Urothelium cell line (cell line): ENCODE data around the gene ADIPOR1.
"Not testable (repeated sequence)": the region's sequence is repeated elsewhere in the genome, so short reads cannot be mapped to it uniquely, and the experiment has no call there.

Source experiments
- DNase-seq: peaks from one replicate; pipeline ENCODE4 v3.0.0; 2011; ENCODE audit warnings: low spot score, mixed read lengths
- FAIRE-seq: peaks from 2 replicates; lab custom pipeline; 2011; peaks lifted over from hg19 to GRCh38; lab: Jason Lieb, UNC

The ADIPOR1 gene

DNA sequence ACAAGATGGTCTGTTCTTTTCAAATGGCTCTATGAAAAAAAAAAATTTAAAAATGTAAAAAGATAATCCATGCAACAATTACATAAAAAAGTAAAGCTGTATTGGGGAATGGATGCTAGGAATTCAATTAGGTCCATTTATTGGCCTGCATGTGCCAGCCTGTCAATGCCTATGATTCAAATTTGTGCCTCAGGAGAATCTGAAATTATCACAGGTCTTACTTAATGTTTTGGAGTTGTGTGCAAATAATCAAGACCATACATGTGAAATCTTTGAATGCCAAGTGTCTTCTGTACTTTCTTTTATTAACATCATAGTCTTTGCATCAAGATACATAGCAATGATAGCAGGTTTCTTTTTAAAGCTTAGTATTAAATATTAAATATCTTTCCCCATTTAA lies 17.6 kb downstream of the ADIPOR1 start:
- FAIRE-seq, result no peak
- DNase-seq, result no peak

DNA sequence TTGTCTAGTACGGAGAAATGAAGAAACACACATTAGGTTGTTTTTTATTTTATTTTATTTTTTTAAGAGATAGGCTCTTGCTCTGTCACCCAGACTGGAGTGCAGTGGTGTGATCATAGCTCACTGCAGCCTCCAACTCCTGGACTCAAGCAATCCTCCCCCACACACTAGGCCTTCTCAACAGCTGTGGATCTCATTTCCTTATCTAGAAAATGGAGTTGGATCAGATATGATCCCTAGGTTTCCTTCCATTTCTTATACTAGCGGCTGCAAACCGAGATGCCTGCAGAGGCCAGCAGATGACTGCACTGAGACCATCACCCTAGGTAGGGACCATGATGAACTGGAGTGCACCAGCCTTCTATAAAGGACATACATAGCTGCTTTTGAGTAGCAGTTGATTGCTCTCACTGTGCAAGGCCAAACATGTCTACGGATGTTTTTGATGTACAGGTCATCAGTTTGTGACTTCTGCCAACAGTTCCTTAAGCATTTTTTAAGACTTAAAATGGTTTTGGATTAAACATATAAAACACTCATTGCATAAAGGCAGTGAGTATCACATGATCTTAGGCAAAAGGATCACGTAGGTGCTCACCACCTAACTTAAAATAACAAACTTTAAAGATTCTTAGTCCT lies 19.7 kb downstream of the ADIPOR1 start:
- no peak for FAIRE-seq
- no peak for DNase-seq

DNA sequence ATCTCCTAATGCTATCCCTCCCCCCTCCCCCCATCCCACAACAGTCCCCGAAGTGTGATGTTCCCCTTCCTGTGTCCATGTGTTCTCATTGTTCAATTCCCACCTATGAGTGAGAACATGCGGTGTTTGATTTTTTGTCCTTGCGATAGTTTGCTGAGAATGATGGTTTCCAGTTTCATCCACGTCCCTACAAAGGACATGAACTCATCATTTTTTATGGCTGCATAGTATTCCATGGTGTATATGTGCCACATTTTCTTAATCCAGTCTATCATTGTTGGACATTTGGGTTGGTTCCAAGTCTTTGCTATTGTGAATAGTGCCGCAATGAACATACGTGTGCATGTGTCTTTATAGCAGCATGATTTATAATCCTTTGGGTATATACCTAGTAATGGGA lies 21.7 kb downstream of the ADIPOR1 start:
- not testable (repeated sequence) for DNase-seq, FAIRE-seq

DNA sequence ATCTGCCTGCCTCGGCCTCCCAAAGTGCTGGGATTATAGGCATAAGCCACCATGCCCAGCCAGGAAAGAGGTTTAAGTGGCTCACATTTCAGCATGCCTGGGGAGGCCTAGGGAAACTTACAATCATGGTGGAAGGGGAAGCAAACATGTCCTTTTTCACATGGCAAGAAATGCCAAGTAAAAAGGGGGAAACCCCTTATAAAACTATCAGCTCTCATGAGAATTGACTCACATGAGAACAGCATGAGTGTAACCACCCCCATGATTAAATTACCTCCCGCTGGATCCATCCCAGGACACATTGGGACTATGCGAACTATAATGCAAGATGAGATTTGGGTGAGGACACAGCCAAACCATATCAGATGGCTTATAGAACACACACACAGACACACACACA lies 22.3 kb downstream of the ADIPOR1 start:
- no peak for DNase-seq
- FAIRE-seq, result no peak

DNA sequence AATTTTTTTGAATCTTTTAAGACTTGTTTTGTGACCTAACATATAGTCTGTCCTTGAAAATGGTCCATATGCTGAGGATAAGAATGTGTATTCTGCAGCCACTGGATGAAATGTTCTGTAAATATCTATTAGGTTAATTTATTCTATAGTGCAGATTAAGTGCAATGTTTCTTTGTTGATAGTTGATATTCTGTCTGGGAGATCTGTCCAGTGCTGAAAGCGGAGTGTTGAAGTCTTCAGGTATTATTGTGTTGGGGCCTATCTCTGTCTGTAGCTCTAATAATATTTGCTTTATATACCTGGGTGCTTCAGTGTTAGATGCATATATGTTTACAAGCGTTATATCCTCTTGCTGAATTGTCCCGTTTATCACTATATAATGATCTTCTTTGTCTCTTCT lies 23.4 kb downstream of the ADIPOR1 start:
- no peak for DNase-seq
- FAIRE-seq, result no peak

DNA sequence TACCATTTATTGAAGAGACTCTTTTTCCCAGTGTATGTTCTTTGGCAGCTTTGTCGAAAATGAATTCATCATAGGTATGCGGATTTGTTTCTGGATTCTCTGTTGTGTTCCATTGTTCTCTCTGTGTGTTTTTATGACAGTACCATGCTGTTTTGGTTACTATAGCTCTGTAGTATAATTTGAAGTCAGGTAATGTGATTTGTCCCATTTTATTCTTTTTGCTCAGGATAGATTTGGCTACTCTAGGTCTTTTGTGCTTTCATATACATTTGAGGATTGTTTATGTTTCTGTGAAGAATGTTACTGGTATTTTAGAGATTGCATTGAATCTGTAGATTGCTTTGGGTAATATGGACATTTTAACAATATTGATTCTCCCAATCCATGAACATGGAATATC lies 25.6 kb downstream of the ADIPOR1 start:
- FAIRE-seq (no peak), DNase-seq (no peak)

DNA sequence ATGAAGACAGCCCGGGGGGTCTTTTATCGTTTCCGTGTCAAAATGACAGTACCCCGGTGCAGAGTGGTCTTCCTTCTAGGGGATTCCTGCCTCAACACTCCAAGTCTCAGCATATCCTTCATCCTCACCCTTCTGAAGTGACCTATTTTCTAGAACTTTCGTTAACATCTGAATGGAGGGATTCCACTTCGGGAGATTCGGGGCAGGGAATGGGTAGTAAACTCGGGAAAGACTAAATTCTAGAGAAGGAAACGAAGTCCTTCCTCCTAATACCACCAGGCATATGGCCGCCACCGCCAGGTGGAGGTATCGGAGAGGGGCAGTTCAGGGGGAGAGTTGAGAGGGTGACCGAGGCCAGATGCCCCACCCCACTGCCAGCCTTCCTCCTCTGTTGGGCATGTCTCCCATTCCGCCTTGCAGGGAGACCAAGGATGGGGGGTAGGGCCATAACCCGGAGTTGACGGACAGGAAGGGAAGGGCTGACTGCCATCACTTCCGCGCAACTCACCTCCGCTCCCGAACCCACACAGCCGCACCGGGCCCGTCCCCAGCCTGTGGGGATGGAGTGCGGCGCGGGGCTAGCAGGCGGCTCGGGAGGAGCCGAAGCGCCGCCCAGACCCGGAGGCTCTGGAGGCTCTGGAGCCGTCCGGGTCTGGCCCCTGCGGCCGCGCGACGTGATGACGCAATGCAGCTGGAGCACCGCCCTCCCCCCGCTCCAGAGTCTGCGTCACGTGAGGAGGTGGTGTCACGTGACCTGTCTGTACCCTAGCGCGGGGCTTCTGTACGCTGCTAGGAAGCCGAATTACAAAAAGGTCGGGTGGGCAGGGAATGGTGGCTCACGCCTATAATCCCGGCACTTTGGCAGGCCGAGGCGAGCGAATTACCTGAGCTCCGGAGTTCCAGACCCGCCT lies 31.3 kb downstream of the ADIPOR1 start, which contains the start of gene KLHL12:
Gene KLHL12 (minus strand): TSS at position 654 of the 911 bp plus-strand sequence. CDS start 2,072 bp downstream, outside the sequence.
- peak; percentile 92 for FAIRE-seq
- peak; percentile 97 for DNase-seq

DNA sequence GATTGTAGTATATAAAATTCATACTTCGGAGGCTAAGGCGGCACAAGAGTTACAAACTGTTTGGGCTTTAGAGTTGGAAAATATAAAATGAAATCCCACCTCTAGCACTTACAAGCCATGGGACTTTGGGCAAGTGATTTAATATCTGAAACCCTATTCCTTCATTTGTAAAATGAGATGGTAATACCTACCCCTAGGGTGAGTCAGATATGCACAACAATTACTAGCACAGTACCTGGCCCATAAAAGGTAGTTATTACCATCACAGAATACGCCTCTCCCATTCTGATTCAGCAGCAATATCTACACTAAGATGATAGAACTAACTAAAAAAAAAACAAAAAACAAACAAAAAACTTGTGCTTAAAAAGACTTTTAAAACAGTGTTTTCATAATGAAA lies 34.6 kb downstream of the ADIPOR1 start:
- no peak for DNase-seq
- FAIRE-seq, result no peak

DNA sequence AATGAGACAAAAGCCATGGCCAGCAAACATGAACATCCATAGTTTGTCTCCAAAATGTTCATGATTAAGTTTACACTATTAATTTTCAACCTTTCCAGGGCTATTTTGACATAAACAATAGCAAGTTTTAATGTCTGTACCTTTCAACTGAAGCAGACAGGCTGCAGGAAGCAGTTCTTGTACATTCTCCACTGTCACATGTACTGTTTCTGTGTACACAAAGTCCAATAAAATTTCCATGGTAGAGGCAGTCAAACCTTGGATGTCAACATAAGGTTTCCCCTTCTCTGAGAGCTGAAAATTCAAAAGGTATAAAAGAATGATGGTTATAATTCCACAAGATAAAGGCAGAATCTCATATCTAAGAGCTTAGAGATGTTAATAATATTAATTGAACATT lies 38.5 kb downstream of the ADIPOR1 start:
- DNase-seq, result no peak
- no peak for FAIRE-seq

DNA sequence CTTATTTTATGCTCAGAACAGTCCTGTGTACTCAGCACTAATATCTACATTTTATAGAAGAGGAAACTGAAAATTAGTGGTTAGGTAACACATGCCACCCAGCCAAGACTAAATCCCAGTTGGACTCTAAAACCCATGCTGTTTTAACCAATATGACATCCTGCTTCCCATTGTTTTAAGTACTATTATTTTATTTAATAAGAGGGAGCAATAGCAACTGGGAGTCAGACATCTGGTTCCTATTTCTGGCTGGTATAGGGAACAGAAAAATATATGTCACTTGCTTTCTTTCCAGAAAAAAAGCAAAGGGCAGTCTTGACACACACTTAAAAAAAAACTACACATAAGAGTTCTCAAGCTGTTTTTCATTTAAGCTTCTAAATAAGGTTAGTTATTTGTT lies 43.0 kb downstream of the ADIPOR1 start:
- FAIRE-seq (no peak), DNase-seq (no peak)

DNA sequence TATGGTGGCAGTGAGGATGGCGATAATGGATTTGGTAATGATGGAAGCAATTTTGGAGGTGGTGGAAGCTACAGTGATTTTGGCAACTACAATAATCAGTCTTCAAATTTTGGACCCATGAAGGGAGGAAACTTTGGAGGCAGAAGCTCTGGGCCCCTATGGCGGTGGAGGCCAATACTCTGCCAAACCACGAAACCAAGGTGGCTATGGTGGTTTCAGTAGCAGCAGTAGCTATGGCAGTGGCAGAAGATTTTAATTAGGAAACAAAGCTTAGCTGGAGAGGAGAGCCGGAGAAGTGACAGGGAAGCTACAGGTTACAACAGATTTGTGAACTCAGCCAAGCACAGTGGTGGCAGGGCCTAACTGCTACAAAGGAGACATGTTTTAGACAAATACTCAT lies 45.6 kb downstream of the ADIPOR1 start:
- DNase-seq, FAIRE-seq: not testable (repeated sequence)

DNA sequence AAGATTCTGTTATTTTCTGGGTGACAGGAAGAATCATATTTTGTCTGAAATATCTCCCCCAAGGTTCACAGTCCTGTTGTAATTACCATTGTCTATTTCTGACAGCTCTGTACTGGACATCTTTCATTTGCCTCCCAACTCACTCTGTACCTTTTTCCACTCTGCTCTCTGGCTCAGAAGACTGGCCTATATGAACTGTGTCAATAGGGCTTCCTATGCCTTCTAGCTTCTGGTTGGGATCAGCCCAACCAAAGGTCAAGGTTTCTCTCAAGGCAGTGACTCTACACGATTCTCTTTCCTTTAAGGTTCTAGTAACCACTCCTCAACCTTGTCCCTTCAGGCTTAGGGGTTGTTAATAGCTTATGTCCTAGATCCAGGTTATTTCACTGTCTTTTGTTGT lies 48.6 kb downstream of the ADIPOR1 start:
- DNase-seq (no peak), FAIRE-seq (no peak)

DNA sequence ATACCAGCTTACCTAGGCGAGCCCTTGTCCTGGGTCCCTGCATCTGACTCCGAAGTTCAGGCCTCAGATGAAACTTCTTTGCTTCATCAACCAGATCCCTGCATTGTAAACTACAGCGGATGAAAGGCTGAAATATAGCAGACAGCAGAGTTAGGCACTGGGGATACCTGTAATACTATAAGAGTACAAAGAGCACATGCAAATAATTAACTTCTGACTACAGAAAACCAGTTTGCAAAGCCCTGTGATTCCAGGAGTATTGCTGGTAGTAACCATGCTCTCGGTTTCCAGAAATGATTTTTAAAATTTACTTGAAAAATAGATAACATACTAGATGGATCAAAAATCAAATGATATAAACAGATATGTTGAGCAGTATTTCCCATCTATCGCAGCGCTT lies 49.1 kb downstream of the ADIPOR1 start:
- DNase-seq, result no peak
- FAIRE-seq, result no peak

DNA sequence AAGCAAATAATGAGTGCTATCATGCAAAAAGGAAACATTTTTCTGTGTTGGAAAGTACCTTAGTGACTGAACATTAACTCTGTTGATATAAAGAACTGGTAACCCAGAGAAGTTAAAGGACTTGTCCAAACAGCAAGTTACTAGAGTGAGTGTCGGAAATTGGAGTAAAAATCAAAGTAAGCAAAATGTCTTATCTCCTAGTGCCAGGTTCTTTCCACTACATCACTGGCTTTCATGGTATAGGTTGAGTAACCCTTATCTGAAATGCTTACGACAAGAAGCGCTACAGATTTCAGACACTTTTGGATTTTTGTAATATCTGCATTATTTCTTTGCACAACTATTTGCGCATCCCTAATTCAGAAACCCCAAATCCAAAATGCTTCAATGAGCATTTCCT lies 52.8 kb downstream of the ADIPOR1 start:
- FAIRE-seq (no peak), DNase-seq (no peak)

DNA sequence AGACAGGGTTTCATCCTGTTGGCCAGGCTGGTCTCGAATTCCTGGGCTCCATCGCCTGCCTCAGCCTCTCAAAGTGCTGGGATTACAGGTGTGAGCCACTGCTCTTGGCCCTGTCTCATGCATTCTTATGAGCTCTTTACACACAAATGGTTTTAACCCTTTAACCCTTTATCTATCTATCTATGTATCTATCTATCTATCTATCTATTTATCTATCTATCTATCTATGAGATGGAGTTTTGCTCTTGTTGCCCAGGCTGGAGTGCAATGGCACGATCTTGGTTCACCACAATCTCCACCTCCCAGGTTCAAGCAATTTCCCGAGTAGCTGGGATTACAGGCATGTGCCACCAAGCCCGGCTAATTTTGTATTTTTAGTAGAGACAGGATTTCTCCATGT lies 54.3 kb downstream of the ADIPOR1 start:
- not testable (repeated sequence) for FAIRE-seq, DNase-seq

DNA sequence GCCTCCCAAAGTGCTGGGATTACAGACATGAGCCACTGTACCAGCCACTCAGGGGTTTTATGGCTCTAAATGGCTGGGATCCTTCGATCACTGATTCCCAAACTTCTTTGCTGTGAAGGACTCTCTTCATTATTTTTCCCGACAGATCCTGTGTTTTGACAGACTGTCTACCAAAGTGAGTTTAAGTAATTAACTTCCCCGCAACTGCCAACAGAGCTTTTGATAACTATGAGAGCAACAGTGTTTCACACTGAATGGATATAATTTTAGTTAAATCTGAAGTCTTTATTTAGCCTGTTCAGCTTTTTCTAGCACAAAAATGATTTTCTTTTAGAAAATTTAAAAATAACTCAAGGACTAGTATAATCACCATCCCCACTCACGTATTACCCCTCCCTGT lies 56.6 kb downstream of the ADIPOR1 start:
- FAIRE-seq (no peak), DNase-seq (no peak)

DNA sequence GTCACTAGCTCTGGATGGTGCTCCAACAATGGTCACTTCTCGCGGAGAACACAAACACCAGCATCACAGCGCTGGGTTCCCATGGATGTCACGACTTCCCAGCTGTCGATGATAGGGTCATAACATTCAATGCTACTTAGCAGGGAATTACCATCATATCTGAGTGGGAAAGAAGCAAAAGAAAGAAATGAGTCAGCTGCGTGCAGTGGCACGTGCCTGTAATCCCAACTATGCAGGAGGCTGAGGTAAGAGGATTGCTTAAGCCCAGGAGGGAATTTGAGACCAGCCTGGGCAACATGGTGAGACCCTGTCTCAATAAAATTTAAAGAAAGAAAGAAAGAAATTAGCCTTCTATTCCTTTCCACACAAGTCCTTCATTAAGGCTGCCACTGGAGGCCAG lies 65.6 kb downstream of the ADIPOR1 start:
- DNase-seq, result no peak
- no peak for FAIRE-seq
